ENCODE data around the gene SUPT20H.

DNA sequence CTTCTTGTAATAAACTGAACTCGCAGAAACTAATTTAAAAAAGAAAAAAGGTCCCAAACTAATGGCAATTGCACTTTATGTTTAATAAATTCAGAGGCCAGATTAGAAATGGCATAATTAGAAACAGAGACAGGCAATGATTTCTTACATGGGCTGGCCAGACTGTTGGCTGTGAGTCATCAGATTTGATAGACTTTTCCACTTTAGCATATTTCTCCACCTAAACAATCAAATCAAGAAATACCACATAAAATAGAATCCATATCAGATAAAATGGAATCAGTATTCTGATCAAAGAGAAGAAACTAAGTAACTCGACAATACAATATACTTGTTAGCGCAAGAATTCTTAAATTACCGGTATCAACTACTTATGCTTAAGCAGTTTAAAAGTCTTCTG is 29.9 kb downstream of the SUPT20H start:
- TF ChIP-seq, protein P1, sequence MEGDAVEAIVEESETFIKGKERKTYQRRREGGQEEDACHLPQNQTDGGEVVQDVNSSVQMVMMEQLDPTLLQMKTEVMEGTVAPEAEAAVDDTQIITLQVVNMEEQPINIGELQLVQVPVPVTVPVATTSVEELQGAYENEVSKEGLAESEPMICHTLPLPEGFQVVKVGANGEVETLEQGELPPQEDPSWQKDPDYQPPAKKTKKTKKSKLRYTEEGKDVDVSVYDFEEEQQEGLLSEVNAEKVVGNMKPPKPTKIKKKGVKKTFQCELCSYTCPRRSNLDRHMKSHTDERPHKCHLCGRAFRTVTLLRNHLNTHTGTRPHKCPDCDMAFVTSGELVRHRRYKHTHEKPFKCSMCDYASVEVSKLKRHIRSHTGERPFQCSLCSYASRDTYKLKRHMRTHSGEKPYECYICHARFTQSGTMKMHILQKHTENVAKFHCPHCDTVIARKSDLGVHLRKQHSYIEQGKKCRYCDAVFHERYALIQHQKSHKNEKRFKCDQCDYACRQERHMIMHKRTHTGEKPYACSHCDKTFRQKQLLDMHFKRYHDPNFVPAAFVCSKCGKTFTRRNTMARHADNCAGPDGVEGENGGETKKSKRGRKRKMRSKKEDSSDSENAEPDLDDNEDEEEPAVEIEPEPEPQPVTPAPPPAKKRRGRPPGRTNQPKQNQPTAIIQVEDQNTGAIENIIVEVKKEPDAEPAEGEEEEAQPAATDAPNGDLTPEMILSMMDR (IDR thresholded peaks at IDR 0.05; ENCODE audit: poor library complexity): no peak
- TF ChIP-seq EZH2 (IDR thresholded peaks at IDR 0.05; ENCODE audit: borderline replicate concordance): no peak
